Amniotic stem cell (primary cell): Measurements from ENCODE around the gene HSP90AA1.
A peak's percentile ranks its signal among the peaks of the same experiment; 100 is the strongest.
"Not testable (repeated sequence)": the region's sequence is repeated elsewhere in the genome, so short reads cannot be mapped to it uniquely, and the experiment has no call there.

Source experiments
- DNase-seq: peaks from one replicate; lab custom pipeline; 2025; lab: John Stamatoyannopoulos, UW

The HSP90AA1 gene

GRCh38 chr14:102066041-102066451, 20.8 kb downstream of the HSP90AA1 start:
- no peak for DNase-seq

GRCh38 chr14:102064590-102064989, 22.3 kb downstream of the HSP90AA1 start:
- not testable (repeated sequence) for DNase-seq

GRCh38 chr14:102063808-102064429, 22.9 kb downstream of the HSP90AA1 start:
- DNase-seq = no peak

- DNase-seq = peak; percentile 51
Measured at GRCh38 chr14:102063109-102063807, 23.6 kb downstream of the HSP90AA1 start.

- no peak for DNase-seq
Measured at GRCh38 chr14:102058961-102059360, 27.9 kb downstream of the HSP90AA1 start.

GRCh38 chr14:102058146-102058545, 28.7 kb downstream of the HSP90AA1 start:
- no peak for DNase-seq

GRCh38 chr14:102057480-102058114, 29.2 kb downstream of the HSP90AA1 start:
- no peak for DNase-seq

GRCh38 chr14:102056694-102057442, 30.0 kb downstream of the HSP90AA1 start:
- DNase-seq = no peak

GRCh38 chr14:102055181-102055901, 31.5 kb downstream of the HSP90AA1 start:
- DNase-seq = peak; percentile 29

- no peak for DNase-seq
Measured at GRCh38 chr14:102052522-102052921, 34.3 kb downstream of the HSP90AA1 start.

GRCh38 chr14:102050625-102051024, 36.2 kb downstream of the HSP90AA1 start:
- DNase-seq = no peak

GRCh38 chr14:102050026-102050405, 36.8 kb downstream of the HSP90AA1 start:
- no peak for DNase-seq

GRCh38 chr14:102049258-102050025, 37.4 kb downstream of the HSP90AA1 start:
- no peak for DNase-seq

- no peak for DNase-seq
Measured at GRCh38 chr14:102047808-102048540, 38.9 kb downstream of the HSP90AA1 start.

GRCh38 chr14:102046337-102047278, 40.2 kb downstream of the HSP90AA1 start:
- no peak for DNase-seq

- no peak for DNase-seq
Measured at GRCh38 chr14:102044566-102044965, 42.3 kb downstream of the HSP90AA1 start.

- DNase-seq = no peak
Measured at GRCh38 chr14:102043251-102044025, 43.4 kb downstream of the HSP90AA1 start.

- DNase-seq = no peak
Measured at GRCh38 chr14:102042699-102043098, 44.1 kb downstream of the HSP90AA1 start.
